GM23248 (cell line): Measurements from ENCODE around the gene VAMP5. TPM values are rescaled to one million over a fixed set of nuclear protein-coding genes. Genes with fewer than 3 reads are reported as not detected.

ENCODE experiments used
- DNase-seq: peaks from one replicate; pipeline ENCODE4 v3.0.0-alpha.2; 2015
- H2AFZ ChIP-seq: fragments of 200-600 bp; sonication (generic); 2 replicates; pipeline ENCODE4 v1.6.1; 2016; ENCODE audit warnings: antibody characterized with exemption
- H3F3A ChIP-seq: fragments of 200-600 bp; sonication (generic); 2 replicates; pipeline ENCODE4 v1.6.1; 2016; ENCODE audit warnings: mild to moderate bottlenecking, antibody characterized with exemption, mixed run types; ENCODE audit not compliant: insufficient read depth
- H3K27ac ChIP-seq: fragments of 200-600 bp; sonication (generic); 2 replicates; pipeline ENCODE4 v1.5.1; 2016; ENCODE audit warnings: mild to moderate bottlenecking
- H3K27me3 ChIP-seq: fragments of 200-600 bp; sonication (generic); replicated peaks from 2 replicates; pipeline ENCODE4 v1.6.1; 2016; ENCODE audit warnings: mild to moderate bottlenecking; ENCODE audit not compliant: insufficient read depth
- H3K36me3 ChIP-seq: fragments of 200-600 bp; sonication (generic); 2 replicates; pipeline ENCODE4 v1.6.1; 2016; ENCODE audit warnings: low read depth, mild to moderate bottlenecking
- H3K4me1 ChIP-seq: fragments of 200-600 bp; sonication (generic); 2 replicates; pipeline ENCODE4 v1.6.1; 2016; ENCODE audit warnings: mild to moderate bottlenecking; ENCODE audit not compliant: insufficient read depth
- H3K4me2 ChIP-seq: fragments of 200-600 bp; sonication (generic); one replicate; pipeline ENCODE4 v1.6.1; 2016; ENCODE audit warnings: mild to moderate bottlenecking; ENCODE audit not compliant: unreplicated experiment
- H3K4me3 ChIP-seq: fragments of 200-600 bp; sonication (generic); 2 replicates; pipeline ENCODE4 v1.5.1; 2016; ENCODE audit warnings: mild to moderate bottlenecking
- H3K79me2 ChIP-seq: fragments of 200-600 bp; sonication (generic); 2 replicates; pipeline ENCODE4 v1.6.1; 2016; ENCODE audit warnings: mild to moderate bottlenecking; ENCODE audit not compliant: insufficient read depth
- H3K9ac ChIP-seq: fragments of 200-600 bp; sonication (generic); 2 replicates; pipeline ENCODE4 v1.6.1; 2016; ENCODE audit warnings: mild to moderate bottlenecking
- H3K9me2 ChIP-seq: fragments of 200-600 bp; sonication (generic); 2 replicates; pipeline ENCODE4 v1.6.1; 2016; ENCODE audit warnings: mixed run types, mild to moderate bottlenecking, moderate library complexity; ENCODE audit not compliant: insufficient read depth
- H3K9me3 ChIP-seq: fragments of 200-600 bp; sonication (generic); one replicate; pipeline ENCODE4 v1.6.1; 2017; ENCODE audit warnings: low read depth
- H4K20me1 ChIP-seq: fragments of 200-600 bp; sonication (generic); 2 replicates; pipeline ENCODE4 v1.6.0; 2016; ENCODE audit not compliant: insufficient read depth
- EZH2 ChIP-seq: fragments of 200-600 bp; sonication (generic); IDR thresholded peaks from 2 replicates; pipeline ENCODE4 v1.6.1; 2018; ENCODE audit warnings: antibody characterized with exemption, mild to moderate bottlenecking; ENCODE audit not compliant: insufficient read depth, poor library complexity, severe bottlenecking
- EZH2phosphoT487 ChIP-seq: fragments of 200-600 bp; sonication (generic); IDR thresholded peaks from 2 replicates; pipeline ENCODE4 v1.6.1; 2018; ENCODE audit warnings: antibody characterized with exemption, moderate library complexity, mild to moderate bottlenecking, low read depth; ENCODE audit not compliant: insufficient read depth
- WGBS, 2 experiments: methylation state at CpG; one replicate each; pipeline ENCODE4 v1.1.6; 2015 to 2017; ENCODE audit warnings: low lambda C conversion rate in 2 of 2, low coverage in 1 of 2; ENCODE audit errors: missing lambda C conversion rate in 2 of 2; 5-methylcytosine and 5-hydroxymethylcytosine counted together
- in situ Hi-C: fragments of 300-500 bp; cut with MboI; formaldehyde crosslinking; loops from 2 replicates; pipeline ENCODE4 v1.15.0; 2020
- polyA plus RNA-seq: library from polyadenylated mRNA; unstranded; fragments of >200 nt; fragmentation: Nextera tagmentation; extraction: Ambion mirVana; gene quantifications from 2 replicates; pipeline ENCODE4 v1.2.1, GENCODE V29; 2016
- total RNA-seq: library from RNA; depleted of rRNA; stranded (reverse); fragments of >200 nt; shearing (Covaris generic); gene quantifications from 2 replicates; pipeline ENCODE4 v1.2.3, GENCODE V29; 2014

The VAMP5 gene
- total and polyA plus RNA-seq, 2 experiments from 2014 or later: 59.0 to 289 TPM

- in situ Hi-C loops: no loop called here
- Histone ChIP-seq H3K27ac (peak overlapping the region; percentile 80), H4K20me1 (no peaks in the 10 kb centered on the region), H3K4me2 (peak overlapping the region; percentile 91), H3K4me1 (peaks cover 29% of the 10 kb centered on the region), H3K79me2 (peaks cover 34% of the 10 kb centered on the region), H3K9me2 (no peaks in the 10 kb centered on the region), H3F3A (peaks cover 27% of the 10 kb centered on the region), H2AFZ (peak overlapping the region; percentile 83), H3K36me3 (no peaks in the 10 kb centered on the region), H3K9ac (peak overlapping the region; percentile 82), H3K9me3 (no peaks in the 10 kb centered on the region), H3K4me3 (peak overlapping the region; percentile 78), H3K27me3 (no peaks in the 10 kb centered on the region)
- TF ChIP-seq EZH2: no peak
- TF ChIP-seq EZH2phosphoT487: no peak
- DNase-seq: peak; percentile 82
- WGBS, 2 experiments: 5 to 11% methylated on average over 9 of the region's 9 CpGs
Observed at GRCh38 chr2:85584857-85585780, 888 bp downstream of the VAMP5 start.

GRCh38 chr2:85585781-85586105 is 1.5 kb downstream of the VAMP5 start:
- Histone ChIP-seq H3K9ac (peak overlapping the region; percentile 82), H3K27ac (peak overlapping the region; percentile 80), H4K20me1 (no peaks in the 10 kb centered on the region), H3K4me3 (peak overlapping the region; percentile 78), H3K9me3 (no peaks in the 10 kb centered on the region), H3K27me3 (no peaks in the 10 kb centered on the region), H3K9me2 (no peaks in the 10 kb centered on the region), H3K36me3 (no peaks in the 10 kb centered on the region), H3K4me1 (peaks cover 35% of the 10 kb centered on the region), H3F3A (peaks cover 33% of the 10 kb centered on the region), H3K4me2 (peak overlapping the region; percentile 91), H2AFZ (no peak overlapping the region), H3K79me2 (peaks cover 34% of the 10 kb centered on the region)
- WGBS, 2 experiments: 42 to 50% methylated on average over 1 of the region's 1 CpG
- peak; percentile 73 for DNase-seq
- in situ Hi-C loops: no loop called here
- TF ChIP-seq EZH2phosphoT487 (no peak), EZH2 (no peak)

- in situ Hi-C loops: no loop called here
- H3K36me3 ChIP-seq: no peaks in the 10 kb centered on the region
- H2AFZ ChIP-seq: no peak overlapping the region
- H3K9me3 ChIP-seq: no peaks in the 10 kb centered on the region
- no peaks in the 10 kb centered on the region for H3K9me2 ChIP-seq
- peaks cover 46% of the 10 kb centered on the region for H3F3A ChIP-seq
- H3K27me3 ChIP-seq: no peaks in the 10 kb centered on the region
- 80 to 88% methylated on average over 4 of the region's 4 CpGs for WGBS, 2 experiments
- peaks cover 50% of the 10 kb centered on the region for H3K4me1 ChIP-seq
- H3K9ac ChIP-seq: no peak overlapping the region
- H4K20me1 ChIP-seq: no peaks in the 10 kb centered on the region
- TF ChIP-seq EZH2: no peak
- no peak for TF ChIP-seq EZH2phosphoT487
- H3K27ac ChIP-seq: no peak overlapping the region
- no peak for DNase-seq
- H3K4me2 ChIP-seq: no peak overlapping the region
- no peak overlapping the region for H3K4me3 ChIP-seq
- H3K79me2 ChIP-seq: peaks cover 54% of the 10 kb centered on the region
Observed at GRCh38 chr2:85588236-85588635, 4.0 kb downstream of the VAMP5 start.

- Histone ChIP-seq H3K4me2 (no peak overlapping the region), H3K9me2 (no peaks in the 10 kb centered on the region), H3K27ac (no peak overlapping the region), H3F3A (peaks cover 46% of the 10 kb centered on the region), H2AFZ (no peak overlapping the region), H4K20me1 (no peaks in the 10 kb centered on the region), H3K9me3 (no peaks in the 10 kb centered on the region), H3K36me3 (no peaks in the 10 kb centered on the region), H3K4me1 (peaks cover 50% of the 10 kb centered on the region), H3K27me3 (no peaks in the 10 kb centered on the region), H3K4me3 (no peak overlapping the region), H3K9ac (no peak overlapping the region), H3K79me2 (peaks cover 58% of the 10 kb centered on the region)
- 56 to 62% methylated on average over 4 of the region's 4 CpGs for WGBS, 2 experiments
- no peak for TF ChIP-seq EZH2phosphoT487
- no peak for TF ChIP-seq EZH2
- in situ Hi-C loops: no loop called here
- no peak for DNase-seq
Observed at GRCh38 chr2:85588645-85589044, 4.4 kb downstream of the VAMP5 start.

- Histone ChIP-seq H4K20me1 (no peaks in the 10 kb centered on the region), H3K4me3 (no peak overlapping the region), H3K4me1 (peaks cover 50% of the 10 kb centered on the region), H3K27me3 (no peaks in the 10 kb centered on the region), H3K79me2 (peaks cover 63% of the 10 kb centered on the region), H3K36me3 (no peaks in the 10 kb centered on the region), H3K9me2 (no peaks in the 10 kb centered on the region), H3K4me2 (no peak overlapping the region), H3K9ac (no peak overlapping the region), H3K9me3 (no peaks in the 10 kb centered on the region), H3F3A (peaks cover 46% of the 10 kb centered on the region), H3K27ac (peak overlapping the region; percentile 96), H2AFZ (no peak overlapping the region)
- no peak for DNase-seq
- in situ Hi-C loops: no loop called here
- TF ChIP-seq EZH2 (no peak), EZH2phosphoT487 (no peak)
- 63 to 68% methylated on average over 4 of the region's 4 CpGs for WGBS, 2 experiments
Observed at GRCh38 chr2:85589181-85589580, 5.0 kb downstream of the VAMP5 start.
